B cell (primary cell): Measurements from ENCODE around the gene UHRF1.

ENCODE experiments used
- CTCF ChIP-seq: fragments of 200-600 bp; IDR thresholded peaks from one replicate; pipeline ENCODE4 v1.8.0; 2022; ENCODE audit warnings: antibody characterized with exemption, mild to moderate bottlenecking
- EZH2 ChIP-seq: IDR thresholded peaks from 2 replicates; pipeline ENCODE4 v1.6.1; 2012; ENCODE audit warnings: borderline replicate concordance, low read depth, mild to moderate bottlenecking, moderate library complexity, low read length; ENCODE audit not compliant: insufficient read depth, poor library complexity, severe bottlenecking

GRCh38 chr19:4859697-4860096 is 49.6 kb upstream of the UHRF1 start:
- TF ChIP-seq CTCF (no peak), EZH2 (no peak)
